Suppressor macrophage treated with lipopolysaccharide for 1 hour (primary cell): ENCODE measurements around the gene ALKBH8.
"Not testable (repeated sequence)": the region's sequence is repeated elsewhere in the genome, so short reads cannot be mapped to it uniquely, and the experiment has no call there.

Source experiments
- DNase-seq, 3 donors: peaks; one replicate each; pipeline ENCODE4 v3.0.0-alpha.2; 2020 to 2022

The ALKBH8 gene

GRCh38 chr11:107565219-107565937, at the start of gene ALKBH8:
ALKBH8 (minus strand) TSS chr11:107565735; CDS start chr11:107560893, 4,842 bp downstream.
- peak; percentile 89 to 91 (median 90) for DNase-seq

DNA sequence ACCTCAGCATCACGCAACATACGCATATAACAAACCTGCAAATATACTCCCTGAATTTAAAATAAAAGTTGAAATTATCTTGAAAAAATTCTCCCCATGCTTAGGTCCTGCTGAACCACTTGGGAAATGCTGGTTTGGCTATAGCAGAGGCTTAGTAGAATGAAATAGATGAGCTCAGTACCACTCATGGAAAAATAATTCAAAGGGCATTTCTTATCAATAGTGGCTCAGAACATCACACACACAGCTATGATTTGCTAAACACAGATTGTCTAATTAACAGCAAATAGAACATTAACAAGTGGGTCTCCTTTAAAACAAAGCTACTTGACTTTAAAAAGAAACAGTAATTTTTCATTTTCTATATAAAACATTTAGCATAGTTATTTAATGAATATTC, 46.9 kb upstream of the ALKBH8 start:
- no peak for DNase-seq

GRCh38 chr11:107609400-107610218, 44.1 kb upstream of the ALKBH8 start:
- no peak for DNase-seq

GRCh38 chr11:107608809-107609208, 43.3 kb upstream of the ALKBH8 start:
- no peak for DNase-seq

DNA sequence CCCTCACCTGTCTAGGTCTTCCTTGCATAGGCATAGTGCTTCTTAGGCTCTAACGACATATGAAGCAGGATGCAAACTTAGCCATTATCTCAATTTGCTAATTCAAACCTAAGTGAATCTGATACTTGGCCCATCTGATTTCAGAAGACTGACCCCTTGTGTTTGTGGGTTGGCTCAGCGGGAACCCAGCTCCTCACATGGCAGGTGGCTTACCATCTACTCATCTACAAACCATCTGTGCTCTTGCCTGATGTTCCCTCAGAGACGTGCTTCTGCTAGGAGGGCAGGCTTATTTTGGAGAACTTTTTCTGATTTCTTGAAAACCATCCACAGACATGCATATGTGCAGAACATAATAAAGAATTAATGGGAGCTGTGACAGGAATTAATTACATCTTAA, 40.6 kb upstream of the ALKBH8 start:
- no peak for DNase-seq

- DNase-seq = no peak
Measured at GRCh38 chr11:107605061-107606006, 39.8 kb upstream of the ALKBH8 start.

DNA sequence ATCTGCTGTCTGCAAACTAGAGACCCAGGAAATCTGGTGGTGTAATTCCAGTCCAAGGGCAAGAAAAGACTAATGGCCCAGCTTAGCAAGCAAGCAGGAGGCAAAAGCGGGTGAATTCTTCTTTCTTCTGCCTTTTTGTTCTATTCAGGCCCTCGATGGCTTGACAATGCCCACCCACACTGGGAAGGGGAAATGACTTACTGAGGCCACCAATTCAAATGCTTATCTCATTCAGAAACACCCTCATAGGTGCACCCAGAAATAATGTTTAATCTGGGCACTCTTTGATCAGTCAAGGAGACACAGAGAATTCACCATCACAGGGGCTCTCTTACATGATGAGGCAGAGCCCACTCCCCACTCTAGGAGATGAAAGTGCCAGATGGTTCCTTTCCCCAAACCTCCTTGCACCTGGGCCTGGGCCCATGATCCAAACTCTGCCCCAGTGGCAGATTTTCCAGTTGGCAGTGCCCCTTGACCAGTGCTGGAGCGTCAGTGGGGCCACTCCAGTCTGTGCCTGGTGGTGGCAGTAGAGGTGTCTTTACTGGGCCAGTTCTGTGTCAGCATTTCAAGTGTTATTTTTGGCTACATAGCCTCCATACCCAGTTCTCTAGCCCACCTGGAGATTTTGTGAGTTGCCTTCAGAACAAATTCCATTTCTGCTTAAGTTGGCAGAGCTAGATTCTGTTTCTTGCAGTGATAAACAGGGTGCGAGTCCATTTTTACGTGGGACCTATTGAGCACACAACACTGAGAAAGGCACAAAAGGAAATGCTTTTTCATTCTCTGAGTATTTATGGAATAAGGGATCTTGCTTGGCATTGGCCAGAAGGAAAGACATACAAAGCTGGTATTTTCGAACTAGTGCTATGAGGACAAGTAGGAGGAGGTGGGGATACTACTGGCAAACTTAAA, 32.9 kb upstream of the ALKBH8 start:
- peak in 2 of 3 donors; percentile 11 to 14 for DNase-seq

- DNase-seq = no peak
Measured at GRCh38 chr11:107594736-107595135, 29.2 kb upstream of the ALKBH8 start.

DNA sequence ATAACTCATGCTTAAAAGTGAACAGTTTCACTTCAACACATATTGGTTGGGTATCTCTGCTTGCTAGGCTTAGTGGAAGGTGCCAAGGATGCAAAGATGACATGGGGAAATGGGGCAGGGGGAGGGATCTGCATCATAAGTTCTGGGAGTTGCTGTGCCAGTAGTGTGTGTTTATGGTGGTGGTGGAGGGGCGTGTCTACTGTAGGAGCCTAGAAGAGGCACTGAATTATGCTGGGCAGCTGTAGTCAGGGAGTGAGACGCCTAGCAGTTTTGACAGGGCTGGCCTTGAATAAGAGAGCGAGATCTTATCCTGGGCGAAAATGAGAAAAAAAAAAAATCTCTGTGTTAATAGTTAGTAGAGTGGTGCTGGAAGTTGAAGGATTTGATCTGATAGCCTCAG, 28.4 kb upstream of the ALKBH8 start:
- no peak for DNase-seq

- DNase-seq = no peak
Measured at GRCh38 chr11:107592813-107593212, 27.3 kb upstream of the ALKBH8 start.

DNA sequence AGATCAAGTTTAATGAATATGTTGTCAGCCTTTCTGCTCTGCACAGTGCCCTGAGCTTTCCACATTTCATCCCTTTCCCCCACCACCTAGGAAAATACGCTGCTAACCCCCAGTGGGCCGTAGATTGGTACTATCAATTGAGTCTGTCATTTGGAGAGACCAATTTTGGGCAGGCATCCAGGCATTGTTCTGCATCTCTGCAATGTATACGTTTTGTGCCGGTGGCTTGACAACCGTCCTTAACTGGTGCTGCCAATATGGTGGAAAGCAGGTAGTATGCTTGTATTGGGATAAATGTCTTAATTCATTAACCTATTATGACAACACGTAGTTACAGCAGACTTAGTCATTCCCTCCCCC, 26.7 kb upstream of the ALKBH8 start:
- DNase-seq = no peak

DNA sequence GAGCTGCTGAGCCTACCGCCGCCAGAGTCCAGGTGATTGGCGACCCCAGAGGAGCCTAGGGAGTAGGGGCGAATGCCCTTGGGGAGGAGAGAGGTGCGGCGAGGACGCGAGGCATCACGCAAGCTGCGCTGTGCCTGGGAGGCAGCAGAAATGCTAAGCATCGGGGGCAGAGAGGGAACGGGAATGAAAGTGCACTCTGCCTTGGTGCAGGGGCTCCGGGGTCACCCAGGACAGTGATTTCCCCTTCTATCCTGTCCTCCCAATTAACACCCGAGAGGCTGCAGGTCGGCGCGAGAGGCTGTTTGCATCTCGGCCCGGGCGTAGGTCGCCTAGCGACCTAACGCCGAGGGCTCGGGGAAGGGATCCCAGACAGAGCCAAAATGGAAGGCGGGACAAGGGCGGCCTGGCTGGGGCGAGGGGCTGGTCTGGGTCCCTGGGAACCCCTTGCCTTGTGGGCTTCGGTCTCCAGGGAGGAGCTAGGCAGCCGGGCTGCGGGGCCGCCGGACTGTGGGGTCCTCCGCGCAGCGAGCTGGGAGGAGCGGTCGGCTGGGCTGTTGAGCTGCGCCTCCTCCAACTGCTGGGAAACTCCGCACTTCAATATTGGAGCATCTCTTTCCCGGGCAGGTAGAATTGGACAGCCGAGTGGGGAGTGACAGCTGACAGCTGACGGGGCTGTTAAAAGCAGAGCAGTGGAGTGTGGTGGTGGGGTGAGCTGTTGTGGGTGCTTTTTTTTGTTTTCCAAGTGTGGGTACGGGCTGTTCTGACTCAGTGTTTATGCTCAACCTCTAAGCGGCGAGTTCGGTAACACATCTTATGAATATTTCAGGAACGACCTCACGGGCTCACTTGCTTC, 26.1 kb upstream of the ALKBH8 start:
- DNase-seq = no peak

GRCh38 chr11:107590460-107591377, 25.2 kb upstream of the ALKBH8 start, which contains the start of gene ELMOD1:
ELMOD1 (plus strand) TSS chr11:107591147; CDS start chr11:107618190, 27,043 bp downstream.
- DNase-seq = peak; percentile 22 to 74 (median 42)

- DNase-seq = no peak
Measured at GRCh38 chr11:107587306-107587979, 21.9 kb upstream of the ALKBH8 start.

GRCh38 chr11:107583629-107584195, 18.2 kb upstream of the ALKBH8 start:
- no peak for DNase-seq

DNA sequence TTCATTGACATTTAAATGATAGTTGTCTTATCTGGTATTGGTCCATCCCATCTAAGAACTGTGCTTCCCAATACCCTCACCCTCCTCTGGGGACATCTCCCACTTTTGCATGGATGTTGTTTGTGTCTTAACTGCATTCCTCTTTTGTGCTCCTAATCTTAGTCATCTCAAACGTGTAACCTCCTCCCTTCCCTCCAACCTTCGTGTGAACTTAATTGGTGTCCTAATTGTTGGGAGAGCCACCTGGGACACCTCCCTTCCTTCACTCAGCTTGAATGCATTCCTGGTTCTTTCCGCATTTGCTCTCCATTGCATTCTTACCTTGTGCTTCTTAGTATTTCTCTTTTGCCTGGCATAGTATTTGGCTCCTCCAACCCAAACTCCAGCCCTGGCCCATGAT, 15.6 kb upstream of the ALKBH8 start:
- no peak for DNase-seq

GRCh38 chr11:107579169-107579568, 13.6 kb upstream of the ALKBH8 start:
- DNase-seq = not testable (repeated sequence)

- DNase-seq = no peak
Measured at GRCh38 chr11:107577346-107577711, 11.8 kb upstream of the ALKBH8 start.
